T-helper 1 cell treated with Interleukin-12 subunit alpha and Interleukin-12 subunit beta and Interleukin-4 antibody, amounts not matched to agents 30 ng/mL and 1 ng/mL, for 36 hours (primary cell): ENCODE results near the gene CFAP61. TPM values are rescaled to one million over a fixed set of nuclear protein-coding genes. Genes with fewer than 3 reads are reported as not detected.
"Not testable (repeated sequence)": the region's sequence is repeated elsewhere in the genome, so short reads cannot be mapped to it uniquely, and the experiment has no call there.

ENCODE experiments used
- intact Hi-C: fragments of 100-400 bp; cut with micrococcal nuclease; formaldehyde crosslinking; loops from one replicate; pipeline ENCODE4 v1.15.1; 2024
- total RNA-seq: library from RNA; stranded (reverse); gene quantifications from 2 replicates; pipeline ENCODE4 v1.2.3, GENCODE V29; 2022

The CFAP61 gene
- not detected in 2 replicates for total RNA-seq

GRCh38 chr20:20052074-20052970, at the start of gene CFAP61, which contains the start of gene CRNKL1:
CFAP61 (plus strand) TSS chr20:20052532; CDS start chr20:20056654, 4,122 bp downstream.
CRNKL1 (minus strand) TSS chr20:20052466; CDS start chr20:20052342, 124 bp downstream.
- intact Hi-C loops, result loop anchor here (1.0 to 2.0 kb wide), 11 partner anchors 30 to 1914 kb away; partner anchors contain the start of genes DZANK1, NAA20, POLR3F and SEC23B

DNA sequence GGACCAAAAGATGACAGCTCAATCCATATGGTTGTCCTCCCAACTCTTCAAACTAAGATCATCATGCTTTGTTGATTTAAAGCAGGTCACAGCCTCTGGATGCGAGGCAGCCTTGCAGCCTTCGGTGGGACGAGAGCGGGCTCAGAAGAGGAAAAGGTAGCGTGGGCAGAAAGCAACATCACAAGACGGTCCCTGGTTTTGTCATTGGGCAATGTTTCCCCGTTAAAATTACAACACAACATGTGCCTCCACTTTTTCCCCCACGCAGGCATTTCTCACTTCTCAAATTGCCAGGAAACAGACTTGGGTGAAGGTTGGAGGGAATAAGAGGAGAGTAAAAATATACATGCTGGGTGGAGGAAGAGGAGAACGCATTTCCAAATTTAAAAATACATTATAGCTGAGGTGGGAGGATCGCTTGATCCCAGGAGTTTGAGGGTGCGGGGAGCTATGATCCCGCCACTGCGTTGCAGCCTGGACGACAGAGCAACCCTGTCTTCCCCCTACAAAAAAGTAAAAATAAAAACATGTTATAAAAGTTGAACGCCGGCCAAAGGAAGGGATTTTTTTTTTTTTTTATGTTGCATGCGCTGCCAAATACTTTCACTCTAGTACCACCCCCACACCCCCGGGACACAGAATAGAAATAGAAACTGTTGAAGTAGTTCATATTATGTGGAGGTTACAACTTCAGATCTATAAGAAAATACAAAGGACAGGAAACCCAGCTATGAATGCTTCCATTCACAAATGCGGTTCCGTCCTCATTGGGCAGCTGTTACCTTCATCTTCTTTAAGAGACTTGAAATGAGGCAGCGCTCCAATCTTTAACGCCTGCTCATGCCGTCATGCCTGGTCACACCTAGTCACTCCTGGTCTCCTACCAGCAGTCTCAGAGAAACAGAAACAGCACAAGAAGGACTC, 49.0 kb upstream of the CFAP61 start:
- intact Hi-C loops, result no loop called here

DNA sequence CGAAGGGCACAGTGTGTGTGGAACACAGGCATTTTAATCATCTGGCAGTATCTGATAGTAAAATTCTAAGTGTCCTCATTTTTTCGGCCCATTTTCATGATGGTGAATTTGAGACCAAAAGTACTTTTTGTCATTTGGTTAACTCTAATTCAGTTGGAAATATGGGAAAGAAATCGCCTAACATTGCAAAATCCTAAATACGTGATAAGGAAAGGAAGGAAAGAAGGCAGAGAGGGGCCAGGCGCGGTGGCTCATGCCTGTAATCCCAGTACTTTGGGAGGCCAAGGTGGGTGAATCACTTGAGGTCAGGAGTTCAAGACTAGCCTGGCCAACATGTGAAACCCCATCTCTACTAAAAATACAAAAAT, 48.4 kb upstream of the CFAP61 start:
- intact Hi-C loops, result not testable (repeated sequence)

DNA sequence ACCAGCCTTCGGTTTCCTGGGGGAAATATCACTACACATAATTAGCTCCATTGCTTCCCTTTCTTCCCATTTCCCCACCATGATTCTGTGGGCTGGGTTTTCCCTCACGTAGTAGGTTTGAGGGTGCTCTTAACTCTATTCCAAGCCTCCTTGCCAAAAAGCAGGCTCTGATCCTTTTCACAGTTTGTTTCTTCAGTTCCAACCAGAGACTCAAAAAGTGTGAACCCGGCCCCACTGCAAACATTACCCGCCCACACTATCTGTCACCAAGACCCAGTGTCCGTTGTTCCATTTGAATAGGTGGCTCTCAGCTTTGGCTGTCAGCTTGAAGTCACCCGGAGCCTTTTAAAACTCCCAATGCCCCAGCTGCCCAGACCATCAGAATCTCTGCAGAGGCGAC, 47.0 kb upstream of the CFAP61 start:
- intact Hi-C loops, result no loop called here

GRCh38 chr20:20009784-20010253, 42.5 kb upstream of the CFAP61 start:
- intact Hi-C loops, result no loop called here

DNA sequence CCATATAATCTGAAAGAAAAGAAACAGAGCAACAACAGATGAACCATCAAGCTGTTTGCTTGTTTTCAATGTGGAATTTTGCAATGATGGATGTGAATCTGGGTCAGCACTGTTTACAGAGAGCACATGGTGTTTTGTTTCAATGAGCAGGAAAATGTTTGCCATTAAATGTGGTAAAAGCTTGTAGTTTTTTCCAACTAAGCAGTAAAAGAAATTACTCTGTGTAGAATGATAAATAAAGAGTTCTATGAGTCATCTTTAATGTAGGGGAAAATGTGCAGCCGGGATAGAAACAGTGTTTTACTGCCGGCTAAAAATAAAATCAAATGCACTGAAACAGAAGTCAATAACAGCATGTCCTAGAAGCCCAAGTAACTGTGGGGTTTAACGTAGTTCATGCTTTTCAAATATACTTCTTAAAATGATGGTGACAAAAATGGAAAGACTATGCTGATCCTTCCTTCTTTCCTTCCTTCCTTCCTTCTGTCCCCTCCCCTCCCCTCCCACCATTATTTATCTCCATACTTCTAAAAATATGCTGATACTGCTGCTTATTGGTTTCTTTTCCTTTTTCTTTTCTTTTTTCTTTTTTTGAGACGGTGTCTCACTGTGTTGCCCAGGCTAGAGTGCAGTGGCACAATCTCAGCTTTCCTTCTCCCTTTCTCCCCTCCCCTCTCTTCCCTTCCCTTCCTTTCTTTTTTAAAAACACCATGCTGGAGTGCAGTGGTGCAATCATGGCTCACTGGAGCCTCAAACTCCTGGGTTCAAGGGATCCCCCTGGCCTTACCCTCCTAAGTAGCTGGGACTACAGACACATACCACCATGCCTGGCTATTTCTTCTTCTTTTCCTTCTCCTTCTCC, 41.5 kb upstream of the CFAP61 start:
- intact Hi-C loops, result no loop called here

GRCh38 chr20:20012541-20012940, 39.8 kb upstream of the CFAP61 start:
- intact Hi-C loops, result no loop called here

DNA sequence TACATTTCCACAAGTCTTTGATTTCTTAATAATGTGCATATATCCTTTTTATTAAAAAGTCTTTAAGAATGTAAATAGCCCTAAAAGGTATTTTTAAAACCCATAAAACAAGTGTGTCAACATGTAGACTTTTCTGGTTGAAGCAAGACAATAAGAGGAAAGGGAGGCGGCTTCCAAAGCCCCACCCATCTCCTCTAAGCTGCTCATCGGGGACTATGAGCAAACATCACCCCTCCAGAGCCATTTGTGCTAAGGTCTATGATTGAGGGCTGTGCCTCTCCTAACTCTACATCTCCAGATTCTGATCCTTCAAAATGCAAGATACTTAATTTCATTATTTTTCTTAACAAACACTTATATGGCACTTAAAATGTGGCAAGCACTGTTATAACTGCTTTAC, 37.7 kb upstream of the CFAP61 start:
- intact Hi-C loops, result loop anchor here (5.0 kb wide), 4 partner anchors 223 to 1447 kb away; partner anchors contain the start of genes KIZ and SMIM26

GRCh38 chr20:20017001-20017843, 35.1 kb upstream of the CFAP61 start, which contains the start of gene NAA20:
NAA20 (plus strand) TSS chr20:20017362; CDS start chr20:20017397, 35 bp downstream.
- intact Hi-C loops, result loop anchor here (1.0 to 5.0 kb wide), 9 partner anchors 35 to 1728 kb away; partner anchors contain the start of genes CFAP61, CRNKL1, DZANK1 and KIZ

GRCh38 chr20:20017844-20018185, 34.5 kb upstream of the CFAP61 start:
- intact Hi-C loops, result loop anchor here (1.0 to 5.0 kb wide), 9 partner anchors 34 to 1729 kb away; partner anchors contain the start of genes CFAP61, CRNKL1, DZANK1 and KIZ

- intact Hi-C loops, result loop anchor here (5.0 kb wide), 4 partner anchors 219 to 1451 kb away; partner anchors contain the start of genes KIZ and SMIM26
These were observed 34.0 kb upstream of the CFAP61 start for GRCh38 chr20:20018366-20018765.

DNA sequence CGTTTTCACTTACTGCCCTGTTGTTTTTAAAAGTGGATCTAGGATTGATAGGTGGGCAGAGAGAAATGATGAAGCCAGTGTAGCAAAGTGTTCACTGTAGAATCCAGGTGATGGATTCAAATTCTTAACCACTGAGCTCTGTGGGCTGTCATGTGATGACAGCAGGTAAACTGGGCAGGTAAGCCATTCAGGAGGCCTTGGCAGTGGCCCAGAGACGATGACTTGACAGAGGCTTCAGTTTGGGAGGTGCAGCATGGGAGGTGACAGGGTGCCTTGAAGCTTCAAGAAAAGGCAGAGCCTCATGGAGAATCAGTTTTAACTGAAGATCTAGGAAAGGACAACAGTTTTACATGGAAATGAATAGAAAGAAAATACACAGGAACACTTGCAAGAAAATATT, 33.2 kb upstream of the CFAP61 start:
- intact Hi-C loops, result loop anchor here (5.0 kb wide), 4 partner anchors 218 to 1452 kb away; partner anchors contain the start of genes KIZ and SMIM26

GRCh38 chr20:20020908-20021307, 31.4 kb upstream of the CFAP61 start:
- intact Hi-C loops, result no loop called here

- intact Hi-C loops, result loop anchor here (1.0 kb wide), 2 partner anchors 9 to 30 kb away; partner anchors contain the start of genes CFAP61 and CRNKL1
These were observed 30.5 kb upstream of the CFAP61 start for GRCh38 chr20:20021835-20022234.

GRCh38 chr20:20022498-20022897, 29.8 kb upstream of the CFAP61 start:
- intact Hi-C loops, result loop anchor here (1.0 kb wide), 2 partner anchors 9 to 30 kb away; partner anchors contain the start of genes CFAP61 and CRNKL1

GRCh38 chr20:20023395-20023794, 28.9 kb upstream of the CFAP61 start:
- intact Hi-C loops, result no loop called here

GRCh38 chr20:20024942-20025341, 27.4 kb upstream of the CFAP61 start:
- intact Hi-C loops, result no loop called here

DNA sequence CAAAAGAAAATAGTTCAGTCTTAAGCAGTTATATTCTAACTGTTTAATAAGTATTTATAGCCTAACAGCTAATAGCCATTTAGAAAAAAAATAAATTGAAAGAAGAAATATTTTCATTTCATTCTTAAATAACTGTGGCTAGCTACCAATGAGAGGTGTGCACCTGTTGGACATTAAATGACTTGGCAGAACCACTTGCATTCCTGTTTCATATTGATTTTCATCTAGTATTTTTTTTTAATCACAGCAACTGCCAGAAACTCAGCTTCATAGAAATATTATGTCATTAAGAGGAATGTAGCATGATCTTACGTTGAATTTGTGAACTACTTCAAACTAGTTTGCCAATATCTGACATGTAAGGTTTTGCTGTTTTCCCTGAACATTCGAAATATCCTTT, 25.0 kb upstream of the CFAP61 start:
- intact Hi-C loops, result no loop called here

GRCh38 chr20:20031790-20032189, 20.5 kb upstream of the CFAP61 start:
- intact Hi-C loops, result loop anchor here (1.0 to 2.0 kb wide), 2 partner anchors 9 to 15 kb away; no protein-coding TSS in a partner anchor
